ENCODE measurements around the gene MGAT4A.
A peak's percentile ranks its signal among the peaks of the same experiment; 100 is the strongest.

The MGAT4A gene

GRCh38 chr2:98731041-98731893 is at the start of gene MGAT4A:
MGAT4A (minus strand) TSS chr2:98731132; CDS start chr2:98726332, 4,800 bp downstream.
- DNase-seq: peak; percentile 37 to 60

- no peak for DNase-seq
Measured at GRCh38 chr2:98778741-98779483, 48.0 kb upstream of the MGAT4A start.

- DNase-seq: no peak
Measured at GRCh38 chr2:98778151-98778550, 47.2 kb upstream of the MGAT4A start.

GRCh38 chr2:98777710-98778109 is 46.8 kb upstream of the MGAT4A start:
- no peak for DNase-seq

- no peak for DNase-seq
Measured at GRCh38 chr2:98777076-98777475, 46.1 kb upstream of the MGAT4A start.

- no peak for DNase-seq
Measured at GRCh38 chr2:98776136-98776535, 45.2 kb upstream of the MGAT4A start.

GRCh38 chr2:98775146-98775986 is 44.4 kb upstream of the MGAT4A start:
- no peak for DNase-seq

GRCh38 chr2:98773907-98774306 is 43.0 kb upstream of the MGAT4A start:
- DNase-seq: no peak

- no peak for DNase-seq
Measured at GRCh38 chr2:98773169-98773568, 42.2 kb upstream of the MGAT4A start.

- no peak for DNase-seq
Measured at GRCh38 chr2:98772536-98772935, 41.6 kb upstream of the MGAT4A start.

GRCh38 chr2:98771721-98772524 is 41.0 kb upstream of the MGAT4A start:
- no peak for DNase-seq

- DNase-seq: no peak
Measured at GRCh38 chr2:98771264-98771663, 40.3 kb upstream of the MGAT4A start.

- no peak for DNase-seq
Measured at GRCh38 chr2:98769784-98770183, 38.9 kb upstream of the MGAT4A start.

GRCh38 chr2:98769114-98769476 is 38.2 kb upstream of the MGAT4A start:
- DNase-seq: no peak

GRCh38 chr2:98768384-98769113 is 37.6 kb upstream of the MGAT4A start:
- DNase-seq: peak; percentile 83 to 87

- DNase-seq: peak; percentile 82 to 86
Measured at GRCh38 chr2:98764499-98764898, 33.6 kb upstream of the MGAT4A start.

- DNase-seq: no peak
Measured at GRCh38 chr2:98763209-98763951, 32.4 kb upstream of the MGAT4A start.

- no peak for DNase-seq
Measured at GRCh38 chr2:98761909-98762308, 31.0 kb upstream of the MGAT4A start.

GRCh38 chr2:98761267-98761781 is 30.4 kb upstream of the MGAT4A start:
- DNase-seq: no peak

GRCh38 chr2:98759827-98760625 is 29.1 kb upstream of the MGAT4A start:
- peak; percentile 40 to 69 for DNase-seq
